ENCODE results near the gene ACTR2. TPM values are rescaled to one million over a fixed set of nuclear protein-coding genes. Genes with fewer than 3 reads are reported as not detected.

The ACTR2 gene
- total RNA-seq, 6 experiments from 2014 or later = 42.9 to 114 (median 69.8) TPM

DNA sequence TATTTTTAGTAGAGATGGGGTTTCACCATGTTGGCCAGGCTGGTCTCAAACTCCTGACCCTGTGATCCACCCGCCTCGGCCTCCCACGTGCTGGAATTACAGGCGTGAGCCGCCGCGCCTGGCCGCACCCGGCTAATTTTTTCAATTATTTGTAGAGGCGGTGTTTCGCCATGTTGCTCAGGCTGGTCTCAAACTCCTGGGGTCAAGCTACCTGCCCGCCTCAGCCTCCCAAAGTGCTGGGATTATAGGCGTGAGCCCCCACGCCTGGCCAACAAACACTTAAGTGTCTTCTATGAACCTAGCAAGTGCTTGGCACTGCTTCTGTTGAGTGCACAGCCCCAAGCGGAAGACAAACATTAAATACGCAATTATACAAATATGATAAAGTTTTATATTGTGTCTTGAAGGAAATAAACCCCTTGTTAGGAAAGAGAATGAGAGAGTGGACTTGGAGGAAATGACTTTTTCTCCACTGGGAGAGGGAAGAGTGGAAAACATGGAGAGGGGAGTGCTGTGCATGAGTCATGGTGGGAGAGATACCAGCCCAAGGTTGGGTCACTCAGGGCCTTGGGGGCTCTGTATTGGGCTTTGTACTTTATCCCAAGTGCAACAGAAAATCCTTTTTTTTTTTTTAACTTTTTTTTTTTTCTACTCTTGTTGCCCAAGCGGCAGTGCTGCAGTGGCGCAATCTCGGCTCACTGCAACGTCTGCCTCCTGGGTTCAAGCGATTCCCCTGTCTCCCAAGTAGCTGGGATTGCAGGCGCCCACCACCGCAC lies 41.4 kb upstream of the ACTR2 start:
- no peak overlapping the region for H3K27ac ChIP-seq

GRCh38 chr2:65186872-65187851 lies 40.5 kb upstream of the ACTR2 start:
- no peaks in the 10 kb centered on the region for H3K27me3 ChIP-seq
- H3K36me3 ChIP-seq = no peaks in the 10 kb centered on the region
- ATAC-seq = peak; percentile 100
- WGBS (ENCODE audit: insufficient coverage, low coverage, low lambda C conversion rate, missing lambda C conversion rate) = 24% methylated on average over 13 of the region's 19 CpGs
- H3K4me1 ChIP-seq = no peaks in the 10 kb centered on the region
- H3K9me3 ChIP-seq = no peaks in the 10 kb centered on the region
- intact Hi-C loops (cut with DNase I) = no loop called here
- H3K27ac ChIP-seq = no peak overlapping the region
- TF ChIP-seq CTCF (IDR thresholded peaks at IDR 0.05) (peak; percentile 72 to 87 (median 84)), POLR2A (IDR thresholded peaks at IDR 0.05) (no peak)
- DNase-seq = peak; percentile 67 to 80 (median 74)
- no peak overlapping the region for H3K4me3 ChIP-seq

More for the DNA sequence above, 41.4 kb upstream of the ACTR2 start:
- H3K9me3 ChIP-seq = no peaks in the 10 kb centered on the region
- intact Hi-C loops (cut with DNase I) = no loop called here
- no peaks in the 10 kb centered on the region for H3K27me3 ChIP-seq
- H3K4me3 ChIP-seq = no peak overlapping the region
- 77% methylated on average over 23 of the region's 23 CpGs for WGBS (ENCODE audit: insufficient coverage, low coverage, low lambda C conversion rate, missing lambda C conversion rate)
- no peaks in the 10 kb centered on the region for H3K4me1 ChIP-seq
- TF ChIP-seq POLR2A (IDR thresholded peaks at IDR 0.05) (no peak), CTCF (IDR thresholded peaks at IDR 0.05) (no peak)
- no peak for DNase-seq
- no peak for ATAC-seq
- no peaks in the 10 kb centered on the region for H3K36me3 ChIP-seq

GRCh38 chr2:65193446-65193845 lies 34.2 kb upstream of the ACTR2 start:
- Histone ChIP-seq H3K27me3 (no peaks in the 10 kb centered on the region), H3K4me3 (no peak overlapping the region), H3K9me3 (no peaks in the 10 kb centered on the region), H3K36me3 (no peaks in the 10 kb centered on the region), H3K4me1 (no peaks in the 10 kb centered on the region), H3K27ac (no peak overlapping the region)
- no peak for TF ChIP-seq CTCF (IDR thresholded peaks at IDR 0.05)
- TF ChIP-seq POLR2A (IDR thresholded peaks at IDR 0.05) = no peak
- ATAC-seq (no peak), DNase-seq (no peak)
- intact Hi-C loops (cut with DNase I) = no loop called here
- WGBS (ENCODE audit: insufficient coverage, low coverage, low lambda C conversion rate, missing lambda C conversion rate) = 79% methylated on average over 8 of the region's 8 CpGs

GRCh38 chr2:65198737-65199136 lies 28.9 kb upstream of the ACTR2 start:
- no CpG with 5 or more reads among the region's 2 CpGs for WGBS (ENCODE audit: insufficient coverage, low coverage, low lambda C conversion rate, missing lambda C conversion rate)
- ATAC-seq = no peak

More at GRCh38 chr2:65198737-65199136, 28.9 kb upstream of the ACTR2 start:
- H3K27me3 ChIP-seq = no peaks in the 10 kb centered on the region
- no peaks in the 10 kb centered on the region for H3K36me3 ChIP-seq
- TF ChIP-seq CTCF (IDR thresholded peaks at IDR 0.05) = no peak
- no peaks in the 10 kb centered on the region for H3K4me1 ChIP-seq
- no peak overlapping the region for H3K4me3 ChIP-seq
- H3K27ac ChIP-seq = no peak overlapping the region
- intact Hi-C loops (cut with DNase I) = no loop called here
- DNase-seq = no peak
- H3K9me3 ChIP-seq = no peaks in the 10 kb centered on the region

Data from right lobe of liver (tissue), 6 donors.